Hematopoietic multipotent progenitor cell (in vitro differentiated cells): Measurements from ENCODE around the gene CHMP2A. TPM values are rescaled to one million over a fixed set of nuclear protein-coding genes. Genes with fewer than 3 reads are reported as not detected.
"Not testable (repeated sequence)": the region's sequence is repeated elsewhere in the genome, so short reads cannot be mapped to it uniquely, and the experiment has no call there.

Experiments used
- DNase-seq, 3 donors: peaks; one replicate each; pipeline ENCODE4 v3.0.0-alpha.2; 2011 to 2015; ENCODE audit warnings: low read depth in 2 of 3, low spot score in 2 of 3
- total RNA-seq: library from RNA; depleted of rRNA; stranded (reverse); fragments of >200 nt; gene quantifications from one replicate; pipeline ENCODE4 v1.2.3, GENCODE V29; 2012

Gene CHMP2A
- total RNA-seq, 1 donor: 59.8 TPM

DNA sequence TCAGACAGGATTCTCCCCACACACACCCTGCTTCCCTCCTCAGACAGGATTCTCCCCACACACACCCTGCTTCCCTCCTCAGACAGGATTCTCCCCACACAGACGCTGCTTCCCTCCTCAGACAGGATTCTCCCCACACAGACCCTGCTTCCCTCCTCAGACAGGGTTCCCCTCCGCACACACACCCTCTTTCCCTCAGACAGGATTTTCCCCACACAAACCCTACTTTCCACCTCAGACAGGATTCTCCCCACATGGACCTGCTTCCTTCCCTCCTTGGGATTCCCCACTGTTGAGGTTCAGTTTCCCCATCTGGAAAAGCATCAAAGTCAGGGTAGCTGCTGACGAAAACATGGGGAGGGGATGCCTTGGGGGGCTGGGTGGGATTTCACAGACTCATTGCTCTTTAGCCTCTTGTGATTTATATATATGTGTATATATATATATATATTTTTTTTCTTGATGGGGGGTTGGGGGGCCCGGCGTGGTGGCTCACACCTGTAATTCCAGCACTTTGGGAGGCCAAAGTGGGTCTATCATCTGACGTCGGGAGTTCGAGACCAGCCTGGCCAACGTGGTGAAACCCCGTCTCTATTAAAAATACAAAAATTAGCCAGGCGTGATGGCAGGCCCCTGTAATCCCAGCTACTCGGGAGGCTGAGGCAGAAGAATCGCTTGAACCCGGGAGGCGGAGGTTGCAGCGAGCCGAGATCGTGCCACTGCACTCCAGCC is 12.1 kb downstream of the CHMP2A start:
- DNase-seq: not testable (repeated sequence)

DNA sequence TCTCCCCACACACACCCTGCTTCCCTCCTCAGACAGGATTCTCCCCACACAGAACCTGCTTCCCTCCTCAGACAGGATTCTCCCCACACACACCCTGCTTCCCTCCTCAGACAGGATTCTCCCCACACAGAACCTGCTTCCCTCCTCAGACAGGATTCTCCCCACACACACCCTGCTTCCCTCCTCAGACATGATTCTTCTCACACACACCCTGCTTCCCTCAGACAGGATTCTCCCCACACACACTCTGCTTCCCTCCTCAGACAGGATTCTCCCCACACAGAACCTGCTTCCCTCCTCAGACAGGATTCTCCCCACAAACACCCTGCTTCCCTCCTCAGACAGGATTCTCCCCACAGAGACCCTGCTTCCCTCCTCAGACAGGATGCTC is 15.7 kb downstream of the CHMP2A start:
- DNase-seq: not testable (repeated sequence)

DNA sequence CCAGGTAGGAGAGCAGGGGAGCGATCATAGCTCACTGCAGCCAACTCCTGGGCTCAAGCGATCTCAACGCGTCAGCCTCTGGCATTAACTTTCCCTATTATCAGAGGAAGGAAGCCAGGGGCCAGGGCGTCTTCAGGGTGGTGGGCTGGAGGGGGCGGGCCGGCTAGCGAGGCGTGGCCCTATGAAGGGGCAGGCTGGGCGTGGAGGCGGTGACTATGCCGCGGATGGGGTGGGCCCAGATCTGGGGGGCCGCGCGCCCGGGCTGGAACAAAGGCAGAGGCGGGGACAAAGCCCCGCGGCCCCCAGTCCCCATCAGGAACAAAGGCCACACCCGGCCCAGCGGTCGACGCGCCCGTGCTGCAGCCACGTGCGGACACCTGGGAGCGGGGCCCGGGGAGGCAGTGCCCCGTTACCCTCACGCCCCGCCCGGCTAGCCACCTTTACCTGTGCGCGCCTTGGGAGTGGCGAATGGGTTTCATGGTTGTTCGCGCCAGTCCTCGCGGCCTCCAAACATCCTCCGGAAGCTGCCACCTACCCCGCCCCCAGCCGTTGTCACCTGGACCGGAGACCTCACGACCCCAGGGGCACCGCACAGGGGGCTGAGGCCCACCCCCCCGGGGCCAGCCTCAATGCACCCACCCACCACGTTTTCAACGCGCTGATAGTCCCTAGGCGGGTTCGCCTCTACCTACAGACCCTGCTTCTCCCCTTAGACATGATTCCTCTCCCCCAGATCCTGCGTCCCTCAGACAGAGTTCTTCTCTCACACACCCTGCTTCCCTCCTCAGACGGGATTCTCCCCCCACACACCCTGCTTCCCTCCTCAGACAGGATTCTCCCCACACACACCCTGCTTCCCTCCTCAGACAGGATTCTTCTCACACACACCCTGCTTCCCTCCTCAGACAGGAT is 16.4 kb downstream of the CHMP2A start:
- DNase-seq: peak in 2 of 3 donors; percentile 83 to 91

DNA sequence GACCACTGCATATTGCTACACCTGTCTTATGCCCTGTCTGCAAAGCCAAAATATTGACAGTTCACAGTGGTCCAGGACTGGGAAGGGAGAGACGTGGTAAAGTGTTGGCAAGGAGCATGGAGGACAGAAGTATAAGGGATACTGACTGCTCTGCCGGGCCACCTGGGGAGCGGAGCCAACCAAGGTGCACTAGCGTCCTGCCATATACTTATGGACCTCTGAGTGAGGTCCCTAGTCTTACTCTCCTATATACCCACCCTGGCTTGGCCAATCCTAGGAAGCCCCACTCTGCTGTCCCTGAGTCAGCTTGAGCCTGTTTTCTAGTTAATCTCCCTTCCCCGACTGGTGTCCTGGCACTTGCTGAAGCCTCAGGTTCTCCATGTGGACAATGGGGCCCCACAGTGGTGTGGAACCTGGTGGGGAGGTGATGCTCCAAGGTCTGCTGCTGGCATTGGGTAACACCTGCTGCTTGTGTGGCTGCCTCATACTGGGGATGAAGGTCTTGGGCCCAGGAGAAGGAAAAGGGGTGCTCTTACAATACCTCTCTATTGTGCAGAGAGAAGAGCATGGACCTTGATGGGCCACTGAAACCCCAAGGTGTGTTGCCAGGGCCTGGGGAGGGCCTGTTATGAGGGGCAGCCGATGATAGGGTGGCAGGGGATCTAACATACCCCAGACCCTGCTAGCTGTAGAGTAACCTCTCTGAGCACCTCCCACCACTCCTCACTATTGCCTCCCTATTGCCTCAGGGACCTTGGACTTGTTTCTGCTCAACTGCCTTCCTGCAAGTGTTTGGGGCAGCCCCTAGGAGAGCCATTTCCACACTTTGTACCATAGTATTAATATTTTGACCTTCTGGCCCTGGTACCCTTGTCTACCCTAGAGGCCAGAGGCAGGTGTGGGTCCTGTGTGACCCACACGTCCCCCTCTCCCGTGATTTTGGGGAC is 17.8 kb downstream of the CHMP2A start:
- no peak for DNase-seq

DNA sequence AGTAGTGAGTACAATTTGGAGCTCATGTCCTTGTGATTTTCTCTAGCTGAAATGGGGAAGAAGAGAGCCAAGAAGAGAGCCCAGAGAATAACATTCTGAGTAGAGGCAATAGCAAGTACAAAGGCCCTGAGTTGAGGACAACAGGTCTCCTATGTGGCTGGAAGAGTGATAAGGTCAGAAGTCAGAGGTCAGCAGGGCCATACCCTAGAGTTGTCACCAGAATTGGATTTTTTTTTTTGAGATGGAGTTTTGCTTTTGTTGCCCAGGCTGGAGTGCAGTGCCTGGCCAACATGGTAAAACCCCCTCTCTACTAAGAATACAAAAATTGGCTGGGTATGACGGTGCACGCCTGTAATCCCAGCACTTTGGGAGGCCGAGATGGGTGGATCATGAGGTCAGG is 19.0 kb downstream of the CHMP2A start:
- DNase-seq: no peak

DNA sequence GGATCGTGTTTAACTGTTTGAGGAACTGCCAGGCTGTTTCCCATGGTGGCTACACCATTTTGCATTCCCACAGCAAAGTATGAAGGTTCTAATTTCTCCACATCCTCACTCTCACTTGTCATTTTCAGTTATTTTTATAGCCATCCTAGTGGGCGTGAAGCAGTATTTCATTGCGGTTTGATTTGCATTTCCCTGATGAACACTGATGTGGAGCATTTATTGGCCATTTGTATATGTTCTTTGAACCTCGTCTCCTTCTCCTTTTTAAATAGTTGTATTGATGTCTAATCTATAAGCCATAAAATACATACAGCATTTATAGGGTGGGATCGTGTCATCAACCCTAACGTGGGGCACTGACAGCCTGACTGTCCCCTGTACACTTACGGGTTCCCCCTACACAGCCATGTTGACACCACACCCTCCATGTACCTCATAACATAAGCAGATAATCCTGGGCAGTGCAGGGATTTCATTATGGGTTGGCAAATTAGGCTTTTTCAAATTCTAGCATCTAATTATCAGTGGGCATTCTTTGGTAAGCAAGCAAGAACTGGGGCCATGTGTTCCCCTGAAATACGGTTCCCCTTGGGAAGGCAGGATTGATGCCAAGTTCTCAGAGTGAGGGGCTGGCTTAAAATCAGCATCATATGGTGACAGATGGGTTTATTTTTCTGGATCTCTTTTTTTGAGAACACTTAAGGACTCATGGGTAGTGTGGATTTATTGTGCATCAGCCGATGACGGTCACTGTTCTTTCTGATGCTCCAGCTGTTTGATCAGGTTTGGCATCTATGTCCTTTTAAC is 23.7 kb downstream of the CHMP2A start:
- no peak for DNase-seq

DNA sequence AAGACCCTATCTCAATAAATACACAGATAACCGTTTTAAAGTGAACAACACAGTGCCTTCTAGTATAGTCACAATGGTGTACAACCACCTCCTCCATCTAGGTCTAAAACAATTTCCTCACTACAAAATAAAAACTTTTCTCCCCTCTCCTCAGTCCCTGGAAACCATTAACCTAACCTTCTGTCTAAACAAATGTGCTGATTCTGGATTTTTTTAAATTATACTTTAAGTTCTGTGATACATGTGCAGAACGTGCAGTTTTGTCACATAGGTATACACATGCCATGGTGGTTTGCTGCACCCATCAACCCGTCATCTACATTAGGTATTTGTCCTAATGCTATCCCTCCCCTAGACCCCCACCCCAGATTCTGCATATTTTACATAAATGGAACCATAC is 25.5 kb downstream of the CHMP2A start:
- DNase-seq: no peak

DNA sequence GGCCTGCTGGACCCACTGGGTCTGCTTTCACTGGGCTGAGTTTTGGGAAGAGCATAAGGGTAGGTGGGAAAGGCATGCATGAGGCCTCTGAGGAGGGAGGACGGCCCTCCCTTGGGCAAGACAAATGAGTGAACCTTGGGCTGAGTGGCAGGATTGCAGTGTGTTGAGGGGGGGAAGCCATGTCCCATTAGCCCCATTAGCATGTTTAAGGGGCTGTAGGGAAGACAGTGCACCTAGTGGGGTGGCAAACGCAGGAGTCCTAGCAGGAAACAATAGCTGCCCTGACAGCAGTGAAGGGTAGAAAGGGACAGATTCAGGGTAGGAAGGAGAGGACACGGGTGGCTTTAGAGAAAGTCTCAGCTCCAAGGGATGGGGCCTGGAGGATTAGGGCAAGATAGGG is 32.2 kb downstream of the CHMP2A start:
- no peak for DNase-seq

DNA sequence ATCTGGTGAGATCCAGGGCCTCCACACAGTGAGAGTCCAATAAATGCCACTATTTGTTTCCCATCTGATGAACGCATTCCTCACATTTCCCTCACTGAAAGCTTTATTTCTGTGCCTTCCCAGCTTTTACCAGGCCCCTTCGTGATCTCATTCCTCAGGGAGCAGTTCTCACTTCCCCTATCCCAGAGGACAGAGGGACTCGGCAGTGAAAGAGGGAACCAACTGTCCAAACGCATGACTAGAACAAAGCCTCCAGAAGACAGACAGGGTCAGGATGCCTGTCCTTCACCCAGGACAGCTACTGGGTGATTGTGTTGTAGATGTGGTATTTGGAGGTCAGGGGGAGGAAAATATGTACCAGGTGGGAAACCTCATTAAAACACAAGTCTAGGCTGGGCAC is 33.3 kb downstream of the CHMP2A start:
- no peak for DNase-seq

DNA sequence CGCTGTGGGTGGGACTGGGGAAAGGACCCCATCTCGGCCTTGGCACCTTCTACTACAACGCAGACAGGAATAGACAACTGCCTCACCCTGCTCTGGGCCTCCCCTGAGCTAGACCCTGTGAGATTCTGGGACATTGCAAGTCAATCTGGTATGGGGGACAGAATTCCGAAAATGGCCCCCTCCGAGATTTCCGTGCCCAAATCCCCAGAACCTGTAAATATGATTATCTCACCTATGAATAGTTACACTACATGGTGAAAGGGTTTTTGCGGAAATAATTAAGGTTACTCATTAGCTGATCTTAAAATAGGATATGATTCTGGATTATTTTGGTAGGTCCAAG is 34.7 kb downstream of the CHMP2A start:
- DNase-seq: no peak

DNA sequence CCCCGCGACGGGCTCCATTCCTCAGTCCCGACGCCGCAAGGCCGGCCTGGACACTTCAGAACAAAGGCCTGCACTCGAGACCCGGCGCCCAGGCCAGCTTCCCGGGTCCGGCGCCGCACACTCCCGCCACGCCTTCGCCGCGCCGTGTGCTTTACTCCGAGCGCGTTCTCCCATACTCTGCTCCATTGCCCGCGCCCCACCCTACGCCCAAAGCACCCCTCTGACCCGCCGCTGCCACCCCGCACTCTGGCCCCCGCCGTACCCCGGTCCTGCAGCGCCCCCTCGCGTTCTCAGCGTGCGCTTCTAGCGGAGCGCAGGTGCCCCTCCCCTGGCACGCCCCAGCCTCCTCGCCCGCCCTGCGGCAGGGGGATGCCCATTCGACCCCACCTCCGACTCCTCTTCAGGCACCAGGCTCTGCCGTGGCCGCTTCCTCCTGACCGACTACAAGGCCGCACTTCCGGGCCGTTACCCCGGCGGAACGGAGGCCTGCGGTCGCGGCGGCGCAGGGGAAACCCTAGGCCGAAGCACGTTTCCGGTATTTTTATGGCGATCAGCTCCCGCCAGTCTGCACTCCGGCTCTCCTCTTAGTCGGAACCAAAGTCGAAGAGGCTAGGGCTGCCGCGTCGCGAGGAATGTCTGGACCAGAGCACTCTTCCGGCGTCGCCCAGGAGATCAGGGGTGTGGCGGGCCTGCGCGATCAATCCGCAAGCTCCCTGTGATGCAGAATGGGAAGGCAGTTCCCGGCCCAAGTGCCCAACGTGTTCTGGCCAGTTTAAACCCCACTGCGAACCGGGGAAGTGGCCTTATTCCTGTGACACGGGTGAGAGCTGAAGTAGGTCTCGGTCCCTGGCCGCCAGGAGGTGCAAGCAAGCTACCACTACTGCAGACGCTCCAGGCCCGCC is 35.3 kb downstream of the CHMP2A start, which contains the start of gene ZBTB45:
ZBTB45 (minus strand) TSS at position 456 of the 902 bp plus-strand sequence. CDS start 2,137 bp downstream, outside the sequence.
- DNase-seq: peak; percentile 80 to 96 (median 95)

DNA sequence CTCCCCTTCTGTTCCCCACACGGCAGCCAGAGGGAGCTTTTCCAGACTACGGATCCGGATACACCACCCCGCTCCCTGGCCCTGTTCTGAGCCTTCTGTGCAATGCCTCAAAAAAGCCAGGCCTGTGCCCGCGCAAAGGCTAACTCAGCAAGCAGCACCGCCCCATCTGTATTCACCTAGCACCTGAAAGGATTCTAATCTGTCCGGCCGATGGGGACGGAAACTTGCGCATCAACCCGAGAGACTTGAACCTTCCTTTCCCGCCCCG is 35.9 kb downstream of the CHMP2A start:
- peak in 2 of 3 donors; percentile 65 to 78 for DNase-seq

DNA sequence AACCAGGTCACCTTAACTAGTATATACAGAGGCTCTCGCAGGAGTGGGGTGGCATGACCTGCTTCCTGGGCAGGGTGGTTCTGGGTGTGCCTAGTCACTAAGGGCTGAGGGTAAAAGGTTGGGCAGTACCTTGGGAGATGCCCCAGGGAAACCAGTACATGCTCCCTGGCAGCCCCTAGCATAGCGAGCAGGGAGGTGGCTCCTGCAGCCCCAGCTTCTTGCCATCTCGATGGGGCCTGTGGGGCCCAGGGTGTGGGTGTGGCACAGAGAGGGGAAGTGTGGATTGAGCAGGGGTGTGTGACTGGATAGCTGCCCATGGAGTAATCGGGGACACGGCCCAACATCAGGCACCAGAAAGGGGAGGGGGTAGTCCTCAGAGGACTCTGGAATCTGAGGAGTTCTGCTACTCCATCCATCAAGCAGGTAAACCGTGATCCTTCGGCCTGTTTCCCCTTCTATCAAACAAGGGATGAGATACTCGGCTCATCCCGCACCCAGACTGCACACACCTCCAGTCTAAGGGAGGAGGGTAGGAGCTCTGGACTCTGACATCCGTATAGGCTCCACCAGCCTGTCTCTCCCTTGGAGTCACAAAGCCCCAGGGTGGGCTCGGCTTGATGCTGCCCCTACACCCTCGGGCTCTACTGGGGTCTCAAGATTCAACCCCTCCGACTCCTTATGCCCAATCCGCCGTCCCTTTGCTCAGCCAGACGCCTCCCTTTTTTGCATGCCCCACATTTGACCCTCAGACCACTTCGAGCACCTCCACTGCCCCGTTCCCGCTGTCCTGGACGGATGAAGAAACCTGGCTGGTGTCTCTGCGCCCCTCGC is 36.4 kb downstream of the CHMP2A start:
- no peak for DNase-seq

DNA sequence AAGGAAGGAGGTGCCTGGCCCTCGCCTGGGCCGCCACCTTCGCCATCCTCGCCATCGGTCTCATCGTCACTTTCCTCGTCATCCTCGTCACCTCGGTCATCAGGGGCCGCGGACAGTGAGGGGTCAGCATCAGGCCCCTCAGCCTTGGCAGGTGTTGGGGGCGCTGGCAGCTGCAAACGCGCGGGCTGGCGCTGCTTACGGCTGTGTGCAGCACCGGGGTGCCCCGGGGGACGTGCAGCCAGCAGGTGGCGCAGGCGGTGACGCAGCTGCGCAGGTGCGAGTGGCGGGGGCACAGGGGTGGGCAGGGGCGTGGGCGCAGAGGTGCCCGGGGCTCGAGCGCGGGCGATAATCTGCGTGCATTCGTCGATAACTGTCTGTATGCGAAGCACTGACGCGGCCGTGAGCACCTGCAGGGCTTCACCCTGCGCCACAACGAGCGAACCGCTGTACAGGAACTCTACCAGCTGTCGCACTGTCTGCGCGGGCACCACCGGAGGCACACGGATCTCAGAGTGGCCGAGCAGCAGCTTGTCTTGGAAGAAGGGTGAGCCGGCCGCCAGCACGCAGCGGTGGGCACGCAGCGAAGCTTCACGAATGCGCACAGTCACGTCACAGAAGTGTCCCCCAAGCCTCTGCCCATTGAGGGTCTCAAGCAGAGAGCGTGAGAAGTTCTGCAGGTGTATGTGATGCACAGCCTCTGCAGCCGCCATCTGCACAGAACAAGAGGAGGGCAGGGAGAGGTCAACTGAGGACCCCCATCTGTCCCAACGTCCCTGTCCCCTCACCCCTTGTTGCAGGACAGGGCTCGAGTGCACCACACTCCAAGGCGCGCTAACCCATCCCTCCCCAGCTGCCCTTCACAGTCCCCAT is 37.7 kb downstream of the CHMP2A start:
- no peak for DNase-seq

DNA sequence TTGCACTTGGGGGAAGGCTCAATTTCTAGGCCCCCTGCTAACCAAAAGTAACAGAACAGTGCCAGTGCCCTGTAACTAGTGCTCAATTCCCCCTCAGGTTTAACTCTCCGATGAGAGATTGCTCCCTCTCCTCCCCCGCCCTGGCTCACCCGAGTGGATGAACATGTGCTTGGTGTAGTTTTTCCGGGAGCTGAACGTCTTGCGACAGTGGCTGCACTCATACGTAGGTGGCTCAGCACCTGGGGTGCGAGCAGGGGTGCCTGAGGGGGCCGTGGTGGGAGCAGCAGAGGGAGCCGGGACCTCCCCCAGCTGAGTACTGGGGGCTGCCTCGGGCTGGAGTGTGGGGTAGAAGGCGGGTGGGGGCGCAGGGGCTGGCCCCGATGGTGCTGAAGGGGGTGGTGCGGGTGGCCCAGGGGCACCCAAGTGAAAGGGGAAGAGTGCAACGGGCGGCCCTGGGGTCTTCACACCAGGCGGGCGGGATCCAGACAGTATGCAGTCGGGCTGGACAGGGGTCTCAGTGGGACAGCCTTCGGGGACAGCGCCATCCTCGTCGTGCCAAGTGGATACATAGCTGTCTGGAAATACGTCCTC is 38.6 kb downstream of the CHMP2A start:
- DNase-seq: no peak

DNA sequence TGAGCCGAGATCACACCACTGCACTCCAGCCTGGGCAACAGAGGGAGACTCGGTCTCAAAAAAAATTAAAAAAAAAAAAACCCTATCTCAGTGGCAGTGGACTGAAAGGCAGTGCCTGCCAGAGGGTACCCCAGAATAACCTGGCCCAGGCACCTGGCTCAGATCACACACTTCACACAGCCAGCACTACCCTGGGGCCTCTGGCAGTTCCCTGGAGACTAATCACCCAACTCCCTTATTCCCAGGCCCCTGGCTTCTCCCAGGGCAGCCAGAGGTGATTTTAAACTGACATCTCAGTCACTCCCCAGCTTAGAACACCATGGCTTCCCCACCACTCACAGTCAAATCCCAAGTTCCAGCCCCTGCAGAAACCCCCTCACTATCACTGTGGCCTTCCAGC is 39.6 kb downstream of the CHMP2A start:
- DNase-seq: no peak

DNA sequence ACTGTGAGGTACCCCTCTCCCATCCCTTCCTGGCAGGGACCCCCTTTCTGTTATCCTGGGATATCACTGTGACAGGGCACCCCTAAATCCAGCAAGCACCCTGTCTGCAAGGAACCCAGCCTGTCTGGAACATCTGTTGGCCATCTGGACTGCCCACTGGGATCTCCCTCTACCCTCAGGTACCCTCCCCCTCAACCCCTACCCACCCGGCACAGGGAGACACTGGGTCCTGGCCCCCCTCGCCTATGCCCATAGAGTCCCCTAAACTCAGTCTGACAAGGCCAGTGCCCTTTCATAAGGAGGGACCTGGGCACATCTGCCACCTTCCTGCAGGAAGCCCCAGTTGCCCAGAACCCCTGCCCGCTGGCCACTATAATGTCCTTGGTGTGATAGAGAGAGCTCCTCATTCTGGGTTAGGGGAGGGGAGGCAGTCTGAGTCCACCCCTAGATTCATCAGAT is 40.3 kb downstream of the CHMP2A start:
- DNase-seq: no peak
